ENCODE measurements around the gene OSBPL7. TPM values are rescaled to one million over a fixed set of nuclear protein-coding genes. Genes with fewer than 3 reads are reported as not detected.
A peak's percentile ranks its signal among the peaks of the same experiment; 100 is the strongest.

The OSBPL7 gene
- polyA plus RNA-seq, 2 of the 4 experiments (the other 2 are of a cell fraction) = 7.0 to 15.4 TPM

GRCh38 chr17:47808830-47809480 is 12.6 kb downstream of the OSBPL7 start:
- Histone ChIP-seq H3K27ac (peak overlapping the region in 1 of 2 experiments; percentile 59; a peak in 2 of 6 replicates), H3K4me2 (no peak overlapping the region), H3K9me3 (no peaks in the 10 kb centered on the region), H3K4me3 (no peak overlapping the region), H3K4me1 (peaks cover 25% of the 10 kb centered on the region)
- DNase-seq (ENCODE audit: low read depth in 1 of 2, low spot score in 1 of 2) (no peak), FAIRE-seq (no peak), ATAC-seq (no peak)
- WGBS (ENCODE audit: missing lambda C conversion rate) = 91% methylated on average over 22 of the region's 22 CpGs
- no peak for TF ChIP-seq HES2 (IDR thresholded peaks at IDR 0.05)
- no peak for TF ChIP-seq CHD2 (IDR thresholded peaks at IDR 0.05; ENCODE audit: low read length, partially characterized antibody)
- no peak for TF ChIP-seq ELK1 (IDR thresholded peaks at IDR 0.05; ENCODE audit: low read depth, low read length)
- no peak for TF ChIP-seq RFX5 (IDR thresholded peaks at IDR 0.05)
- TF ChIP-seq ZNF302 (CRISPR knock-in tag; IDR thresholded peaks at IDR 0.05) = no peak
- TF ChIP-seq CBX8 (IDR thresholded peaks at IDR 0.05) = no peak
- TF ChIP-seq REST (IDR thresholded peaks at IDR 0.05) = no peak
- TF ChIP-seq BHLHE40 (IDR thresholded peaks at IDR 0.05; ENCODE audit: low read depth, low read length) = no peak
- no peak for TF ChIP-seq RARB (CRISPR knock-in tag; IDR thresholded peaks at IDR 0.05)
- TF ChIP-seq CEBPB (IDR thresholded peaks at IDR 0.05) = no peak
- TF ChIP-seq ZSCAN20 (CRISPR knock-in tag; IDR thresholded peaks at IDR 0.05) = no peak
- no peak for TF ChIP-seq TFCP2L1 (CRISPR knock-in tag; IDR thresholded peaks at IDR 0.05)
- no peak for TF ChIP-seq HOXB5 (CRISPR knock-in tag; IDR thresholded peaks at IDR 0.05)
- TF ChIP-seq HOXB13 (CRISPR knock-in tag; IDR thresholded peaks at IDR 0.05; ENCODE audit: low read depth) = no peak
- TF ChIP-seq NR3C1 (IDR thresholded peaks at IDR 0.05) = no peak
- TF ChIP-seq NPAS2 (CRISPR knock-in tag; IDR thresholded peaks at IDR 0.05; ENCODE audit: borderline replicate concordance) = no peak
- no peak for TF ChIP-seq CHD4 (IDR thresholded peaks at IDR 0.05; ENCODE audit: borderline replicate concordance)
- no peak for TF ChIP-seq BCL3 (IDR thresholded peaks at IDR 0.05)
- TF ChIP-seq E2F6 (IDR thresholded peaks at IDR 0.05; ENCODE audit: borderline replicate concordance, low read depth) = no peak
- TF ChIP-seq CBX2 (IDR thresholded peaks at IDR 0.05; ENCODE audit: borderline replicate concordance, low read depth) = no peak
- ChIA-PET POLR2A (no interaction called here), CTCF (interaction anchor here (0.9 to 2.0 kb wide), 3 partner anchors 13 to 110 kb away, joined by 3 to 11 read pairs (median 3); partner anchors contain the start of gene OSBPL7)
